ENCODE data around the gene HOXC6. TPM values are rescaled to one million over a fixed set of nuclear protein-coding genes. Genes with fewer than 3 reads are reported as not detected.
"Not testable (repeated sequence)": the region's sequence is repeated elsewhere in the genome, so short reads cannot be mapped to it uniquely, and the experiment has no call there.

HOXC6 gene
- total RNA-seq, 2 experiments from 2014 or later: not detected

- peak overlapping the region; percentile 23 for H3K27ac Mint-ChIP-seq
- not testable (repeated sequence) for H3K27me3 Mint-ChIP-seq (ENCODE audit: low read depth); H3K4me3 Mint-ChIP-seq
Observed at GRCh38 chr12:54079115-54079514, 50.9 kb downstream of the HOXC6 start.

More at GRCh38 chr12:54079115-54079514, 50.9 kb downstream of the HOXC6 start:
- POLR2A ChIA-PET; H3K9me3 Mint-ChIP-seq (ENCODE audit: insufficient read depth); H3K36me3 Mint-ChIP-seq (ENCODE audit: low read depth); ATAC-seq; DNase-seq; CTCF ChIA-PET: not testable (repeated sequence)
- H3K4me1 Mint-ChIP-seq (ENCODE audit: low read depth): peaks cover 29% of the 10 kb centered on the region

Small RNA genes lying within 50 kb of the gene (microRNA-seq; reads per million reads assigned to microRNA genes)
- gene MIR196A2 (6.9 reads per million, percentile 13 among the genes with 10 or more reads in this experiment), gene MIR615 (not detected)

Other genes starting within 250 kb of the HOXC6 start
- gene HOXC13, start 89.6 kb upstream of the HOXC6 start, total RNA-seq: not detected
- not detected for gene HOXC12, start 73.5 kb upstream of the HOXC6 start, total RNA-seq
- not detected for gene HOXC11, start 55.3 kb upstream of the HOXC6 start, total RNA-seq
- not detected for gene HOTAIR, start 53.5 kb upstream of the HOXC6 start, total RNA-seq
- not detected for gene HOXC10, start 43.3 kb upstream of the HOXC6 start, total RNA-seq
- not detected for gene HOXC9, start 28.3 kb upstream of the HOXC6 start, total RNA-seq
- not detected for gene HOXC8, start 19.5 kb upstream of the HOXC6 start, total RNA-seq
- gene HOXC5, start 4.6 kb downstream of the HOXC6 start, total RNA-seq: not detected
- 1 to 10 TPM; 1.1 to 1.3 TPM for gene HOXC4, start 25.4 kb downstream of the HOXC6 start, total RNA-seq
- 10 to 100 TPM; 21.5 to 22.8 TPM for gene SMUG1, start 160.5 kb downstream of the HOXC6 start, total RNA-seq

Measured in activated CD8-positive, alpha-beta T cell treated with anti-CD3 and anti-CD28 coated beads, Interleukin-2, amount 10 ng/mL, durations not matched to agents 7 days and 5 days (primary cell).